GM12892 (cell line): ENCODE results near the gene TMEM259. TPM values are rescaled to one million over a fixed set of nuclear protein-coding genes. Genes with fewer than 3 reads are reported as not detected.

ENCODE experiments used
- DNase-seq: peaks from one replicate; pipeline ENCODE4 v3.0.0; 2011; ENCODE audit not compliant: insufficient read length
- FAIRE-seq: peaks from 2 replicates; lab custom pipeline; 2011; peaks lifted over from hg19 to GRCh38; lab: Jason Lieb, UNC
- POLR2A ChIP-seq: IDR thresholded peaks from 2 replicates; pipeline ENCODE4 v1.6.1; 2011; ENCODE audit warnings: low read depth, low read length, control low read depth
- POLR2AphosphoS5 ChIP-seq: IDR thresholded peaks from 2 replicates; pipeline ENCODE4 v1.6.1; 2011; ENCODE audit warnings: low read depth, low read length, control low read depth
- TAF1 ChIP-seq: IDR thresholded peaks from 2 replicates; pipeline ENCODE4 v1.6.1; 2011; ENCODE audit warnings: low read depth, mild to moderate bottlenecking, control low read depth, low read length, borderline replicate concordance
- polyA plus RNA-seq: library from polyadenylated mRNA; unstranded; fragments of >200 nt; gene quantifications from one replicate; pipeline ENCODE4 v1.2.1, GENCODE V29; 2012; ENCODE audit warnings: missing spikeins, inconsistent platforms; ENCODE audit not compliant: missing spikeins

The TMEM259 gene
- 31.4 TPM for polyA plus RNA-seq

DNA sequence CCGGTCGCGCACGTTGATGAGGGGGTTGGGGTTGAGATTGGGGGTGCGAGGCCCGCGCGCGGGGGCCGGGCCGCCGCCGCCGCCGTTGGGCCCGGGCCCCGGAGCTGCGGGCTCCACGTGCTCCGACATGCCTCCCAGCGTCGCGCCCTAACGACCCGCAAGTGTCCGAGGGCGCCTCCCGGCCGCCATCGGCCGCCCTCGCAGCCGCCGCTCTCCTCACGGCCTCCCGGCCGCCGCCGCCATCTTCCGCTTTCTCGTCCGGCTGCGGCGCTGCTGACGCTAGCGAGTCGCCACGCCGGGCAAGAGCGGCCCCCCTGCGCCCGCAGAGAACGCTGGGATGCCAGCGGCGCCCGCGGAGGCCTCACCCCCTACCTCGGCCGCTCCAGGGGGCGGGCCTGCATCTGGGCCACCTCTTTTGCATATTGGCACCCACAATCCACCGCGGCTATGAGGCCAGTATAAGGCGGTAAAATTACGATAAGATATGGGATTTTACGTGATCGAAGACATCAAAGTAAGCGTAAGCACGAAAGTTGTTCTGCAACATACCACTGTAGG is at the start of gene TMEM259:
Gene TMEM259 (minus strand): TSS at position 256 of the 558 bp plus-strand sequence. CDS start 127 bp downstream, at position 129.
- DNase-seq = peak; percentile 99
- peak; percentile 98 for FAIRE-seq
- TF ChIP-seq TAF1 = peak; percentile 98
- no peak for TF ChIP-seq POLR2AphosphoS5
- no peak; the same call in 1 of the 2 replicates for TF ChIP-seq POLR2A

GRCh38 chr19:1070576-1070930 is 49.6 kb upstream of the TMEM259 start:
- DNase-seq (no peak), FAIRE-seq (no peak)
- TF ChIP-seq TAF1 = no peak
- TF ChIP-seq POLR2A = no peak
- no peak for TF ChIP-seq POLR2AphosphoS5

DNA sequence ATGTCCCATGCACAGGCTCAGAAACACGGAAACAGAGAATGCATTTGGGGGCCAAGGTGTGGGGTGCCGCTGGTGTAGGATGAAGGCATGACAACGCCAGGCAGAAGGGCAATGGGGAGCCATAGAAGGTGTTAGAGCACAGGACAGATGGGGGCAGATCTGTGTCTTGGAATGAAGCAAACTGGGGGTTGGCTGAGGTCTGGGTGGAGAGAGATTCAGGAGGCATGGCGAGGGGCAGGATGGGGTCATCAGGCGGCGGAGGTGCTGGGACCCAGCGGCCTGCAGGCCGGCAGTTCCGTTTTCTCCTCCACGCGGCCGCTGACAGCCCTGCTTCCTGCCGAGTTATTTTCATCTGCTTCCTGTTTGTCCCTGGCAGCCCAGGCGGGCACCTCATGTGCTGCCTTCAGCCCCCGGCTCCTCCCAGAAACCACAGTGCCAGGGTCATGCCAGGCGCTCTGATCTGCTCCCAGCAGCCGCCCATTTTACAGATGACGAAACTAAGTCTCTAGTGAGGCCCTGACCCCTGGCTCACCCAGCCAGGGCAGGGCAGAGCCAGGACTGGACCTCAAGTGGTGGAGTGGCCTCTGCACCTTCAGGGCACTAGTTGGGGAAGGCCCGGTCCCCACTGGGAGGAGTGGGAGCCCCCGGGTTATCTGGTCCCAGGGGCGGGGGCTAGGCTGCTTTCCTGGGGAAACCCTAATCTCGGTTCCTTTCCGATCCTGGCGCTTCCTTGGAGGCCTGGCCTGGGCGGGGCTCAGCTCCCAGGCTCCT is 48.3 kb upstream of the TMEM259 start:
- FAIRE-seq (peak; percentile 89), DNase-seq (peak; percentile 62)

DNA sequence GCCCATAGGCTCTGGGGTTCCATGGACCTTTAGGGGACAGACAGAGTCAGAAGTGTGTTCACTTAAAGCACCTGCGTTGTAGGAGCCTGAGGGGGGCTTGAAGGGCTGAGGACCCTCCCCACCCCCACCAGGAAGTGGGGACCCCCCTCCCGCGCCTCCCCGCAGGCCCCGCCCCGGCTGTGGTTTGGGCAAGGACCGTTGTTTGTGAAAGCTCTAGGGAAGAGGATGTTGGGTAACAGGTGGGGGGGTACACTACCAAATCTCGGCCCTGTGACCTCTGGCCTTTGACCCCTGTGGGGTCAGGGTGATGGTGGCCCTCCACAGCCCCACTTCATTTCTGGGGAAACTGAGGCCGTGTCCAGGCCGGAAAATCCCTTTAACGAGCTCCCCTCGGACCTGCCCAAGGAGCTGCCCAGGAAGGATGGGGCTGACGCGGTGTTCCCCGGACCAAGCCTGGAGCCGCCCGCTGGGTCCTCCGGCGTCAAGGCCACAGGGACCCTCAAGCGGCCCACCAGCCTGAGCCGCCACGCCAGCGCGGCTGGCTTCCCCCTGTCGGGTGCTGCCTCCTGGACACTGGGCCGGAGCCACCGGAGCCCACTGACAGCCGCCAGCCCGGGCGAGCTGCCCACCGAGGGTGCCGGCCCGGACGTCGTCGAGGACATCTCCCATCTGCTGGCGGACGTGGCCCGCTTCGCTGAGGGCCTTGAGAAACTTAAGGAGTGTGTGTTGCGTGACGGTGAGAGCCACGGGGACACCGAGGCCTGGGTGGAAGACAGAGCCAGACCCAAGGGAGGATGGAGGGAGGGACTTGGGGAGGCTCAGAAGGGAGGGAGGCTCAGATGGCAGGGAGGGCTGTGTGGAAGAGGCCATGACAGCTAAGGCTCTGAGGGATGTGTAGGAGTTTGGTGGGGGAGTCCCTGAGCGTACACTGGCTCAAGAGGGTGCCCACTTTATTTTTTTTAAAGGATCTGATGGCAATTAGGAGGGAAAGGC is 47.4 kb upstream of the TMEM259 start:
- DNase-seq (no peak), FAIRE-seq (peak; percentile 81)
- no peak; the same call in 1 of the 2 replicates for TF ChIP-seq POLR2A
- TF ChIP-seq TAF1 = no peak

More for the DNA sequence above, 48.3 kb upstream of the TMEM259 start:
- TF ChIP-seq TAF1 (no peak), POLR2AphosphoS5 (peak; percentile 40; the same call in 1 of the 2 replicates), POLR2A (peak; percentile 43; the same call in 1 of the 2 replicates)

DNA sequence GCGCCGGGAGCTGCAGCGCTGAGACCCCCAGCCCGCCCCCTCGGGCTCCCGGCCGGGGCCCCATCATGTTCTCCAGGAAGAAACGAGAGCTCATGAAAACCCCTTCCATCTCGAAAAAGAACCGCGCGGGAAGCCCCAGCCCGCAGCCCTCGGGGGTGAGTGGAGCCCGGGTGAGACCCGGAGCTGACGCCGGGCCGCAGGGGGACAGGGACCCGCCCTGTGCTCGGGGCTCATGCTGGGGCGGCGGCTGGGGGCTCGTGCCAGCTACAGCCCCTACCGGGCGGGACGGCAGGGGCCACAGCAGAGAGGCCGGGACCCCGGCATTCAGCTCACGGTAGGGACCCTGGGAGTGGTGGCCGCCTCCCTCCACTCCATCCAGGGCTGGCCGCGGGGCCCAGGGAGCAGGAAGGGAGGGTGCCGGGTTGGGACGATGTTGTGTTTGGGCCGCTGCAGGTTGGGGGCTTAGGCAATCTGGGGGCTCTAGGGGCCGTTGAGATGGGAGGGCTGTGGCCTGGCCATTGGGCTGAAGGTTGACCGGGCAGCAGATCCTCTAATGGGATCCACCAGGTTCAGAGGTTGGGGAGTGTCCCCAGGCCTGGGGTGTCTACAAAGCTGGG is 46.5 kb upstream of the TMEM259 start:
- FAIRE-seq = peak; percentile 68
- TF ChIP-seq TAF1 (no peak), POLR2AphosphoS5 (no peak), POLR2A (0 out of 2 replicates have a peak, but pooled peaks have one; percentile 16)
- no peak for DNase-seq

DNA sequence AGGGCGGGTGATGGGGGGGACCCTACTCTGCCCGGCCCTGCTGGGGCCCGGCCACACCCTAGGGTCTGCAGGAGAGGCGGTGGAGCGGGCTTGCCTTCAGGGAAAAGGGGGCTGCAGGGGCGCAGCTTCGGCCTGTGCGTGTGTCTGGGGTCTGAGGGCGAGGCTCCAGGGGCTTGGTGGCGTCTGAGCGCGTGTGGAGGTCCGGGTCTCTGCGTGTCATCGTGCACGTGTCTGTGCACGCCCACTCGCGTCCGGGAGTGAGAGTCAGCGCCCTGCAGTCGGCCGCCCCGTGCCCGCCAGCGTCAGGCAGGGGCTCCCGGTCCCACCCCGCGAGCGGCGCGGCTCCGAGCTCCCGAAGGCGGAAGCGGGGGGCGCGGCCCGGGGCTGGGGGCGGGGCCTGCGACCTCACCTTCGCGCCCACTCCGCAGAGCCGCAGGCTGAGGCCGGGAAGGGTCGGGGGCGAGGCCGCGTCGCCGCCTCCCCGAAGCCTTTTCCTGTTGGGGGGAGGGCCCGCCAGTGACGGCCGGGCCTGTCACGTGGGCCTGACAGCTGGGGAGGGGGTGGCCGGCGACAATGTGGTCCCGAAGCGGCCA is 45.9 kb upstream of the TMEM259 start, which contains the start of gene ARHGAP45:
Gene ARHGAP45 (plus strand): TSS at position 420 of the 593 bp plus-strand sequence. CDS start 239 bp downstream, outside the sequence.
- DNase-seq (peak; percentile 81), FAIRE-seq (peak; percentile 91)
- TF ChIP-seq POLR2A (no peak), POLR2AphosphoS5 (0 out of 2 replicates have a peak, but pooled peaks have one; percentile 11)

- peak; percentile 67 for FAIRE-seq
Observed at GRCh38 chr19:1066251-1066747, 45.4 kb upstream of the TMEM259 start.

GRCh38 chr19:1065606-1066109 is 44.7 kb upstream of the TMEM259 start:
- FAIRE-seq = no peak
- TF ChIP-seq TAF1 (no peak), POLR2A (no peak)
- DNase-seq = no peak

More at GRCh38 chr19:1066251-1066747, 45.4 kb upstream of the TMEM259 start:
- no peak for TF ChIP-seq POLR2A
- no peak for TF ChIP-seq TAF1
- TF ChIP-seq POLR2AphosphoS5 = no peak
- no peak for DNase-seq

- FAIRE-seq = peak; percentile 94
- peak; percentile 81 for DNase-seq
- TF ChIP-seq TAF1 = no peak
- no peak for TF ChIP-seq POLR2A
- no peak for TF ChIP-seq POLR2AphosphoS5
Observed at GRCh38 chr19:1064661-1065605, 44.0 kb upstream of the TMEM259 start.
